Activated B cell treated with CpG ODN at 0.5 μM for 24 hours (primary cell): ENCODE measurements around the gene UBA7. TPM values are rescaled to one million over a fixed set of nuclear protein-coding genes. Genes with fewer than 3 reads are reported as not detected.

Experiments used
- ATAC-seq: fragments of 200-7000 bp; cut with Tn5 transposase; one replicate; pipeline ENCODE4 v1.10.0; 2021; ENCODE audit warnings: low read depth, mild to moderate bottlenecking, moderate library complexity
- CTCF ChIA-PET: fragments of 350-600 bp; sonication (Branson Sonifier 250); formaldehyde crosslinking; loops from one replicate; lab custom pipeline; 2021; ENCODE audit warnings: antibody characterized with exemption; lab: Charles Lee
- POLR2A ChIA-PET: fragments of 350-600 bp; sonication (Branson Sonifier 250); formaldehyde crosslinking; loops from one replicate; lab custom pipeline; 2021; ENCODE audit warnings: antibody characterized with exemption; lab: Charles Lee
- DNase-seq: peaks from one replicate; pipeline ENCODE4 v3.0.0; 2022
- H3K27ac Mint-ChIP-seq: one replicate; pipeline ENCODE4 v1.8.0; 2020; ENCODE audit warnings: mixed read lengths
- H3K27me3 Mint-ChIP-seq: one replicate; pipeline ENCODE4 v1.8.0; 2021; ENCODE audit warnings: mixed read lengths
- H3K36me3 Mint-ChIP-seq: one replicate; pipeline ENCODE4 v1.8.0; 2021; ENCODE audit warnings: low read depth, mixed read lengths
- H3K4me1 Mint-ChIP-seq: one replicate; pipeline ENCODE4 v1.8.0; 2021; ENCODE audit warnings: mixed read lengths
- H3K4me3 Mint-ChIP-seq: one replicate; pipeline ENCODE4 v1.8.0; 2020; ENCODE audit warnings: mild to moderate bottlenecking, mixed read lengths
- H3K9me3 Mint-ChIP-seq: one replicate; pipeline ENCODE4 v1.8.0; 2020; ENCODE audit warnings: mixed read lengths
- intact Hi-C: fragments of 100-400 bp; cut with micrococcal nuclease; formaldehyde crosslinking; loops from one replicate; pipeline ENCODE4 v1.15.1; 2024
- total RNA-seq: library from RNA; stranded (reverse); gene quantifications from 2 replicates; pipeline ENCODE4 v1.2.3, GENCODE V29; 2022
- TF ChIP-seq, protein P1 (sequence below): fragments of 200-600 bp; IDR thresholded peaks from one replicate; pipeline ENCODE4 v1.8.0; 2022; ENCODE audit warnings: antibody characterized with exemption, mild to moderate bottlenecking

UBA7 gene
- total RNA-seq, 1 donor from 2014 or later: 237 TPM

DNA sequence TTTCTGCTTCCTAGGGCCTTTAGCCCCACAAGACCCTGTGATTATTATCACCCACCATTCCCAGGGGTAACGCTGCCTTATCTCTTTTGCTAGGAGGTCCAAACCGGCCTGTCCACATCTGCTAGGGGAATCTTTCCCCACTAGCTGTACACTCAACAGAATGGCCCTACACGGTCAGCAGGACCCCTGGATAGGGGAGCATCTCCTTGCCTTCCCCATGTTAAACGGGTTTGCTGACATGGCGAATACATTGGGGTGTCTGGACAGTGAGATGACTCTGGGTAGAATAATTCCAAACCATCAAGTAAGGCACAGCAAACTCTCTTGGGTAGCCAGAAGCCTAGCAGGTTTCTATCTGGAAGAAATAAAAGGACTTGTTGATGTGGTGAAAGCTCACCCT is 41.9 kb upstream of the UBA7 start:
- intact Hi-C loops: loop anchor here (1.0 to 2.0 kb wide), 6 partner anchors 47 to 299 kb away; partner anchors contain the start of genes INKA1, IP6K1, MON1A and MST1R
- peak overlapping the region; percentile 86 for H3K4me3 Mint-ChIP-seq
- peaks cover 15% of the 10 kb centered on the region for H3K4me1 Mint-ChIP-seq
- peaks cover 3% of the 10 kb centered on the region for H3K36me3 Mint-ChIP-seq
- ATAC-seq (no peak), DNase-seq (no peak)
- H3K27ac Mint-ChIP-seq: no peak overlapping the region
- TF ChIP-seq, protein P1, sequence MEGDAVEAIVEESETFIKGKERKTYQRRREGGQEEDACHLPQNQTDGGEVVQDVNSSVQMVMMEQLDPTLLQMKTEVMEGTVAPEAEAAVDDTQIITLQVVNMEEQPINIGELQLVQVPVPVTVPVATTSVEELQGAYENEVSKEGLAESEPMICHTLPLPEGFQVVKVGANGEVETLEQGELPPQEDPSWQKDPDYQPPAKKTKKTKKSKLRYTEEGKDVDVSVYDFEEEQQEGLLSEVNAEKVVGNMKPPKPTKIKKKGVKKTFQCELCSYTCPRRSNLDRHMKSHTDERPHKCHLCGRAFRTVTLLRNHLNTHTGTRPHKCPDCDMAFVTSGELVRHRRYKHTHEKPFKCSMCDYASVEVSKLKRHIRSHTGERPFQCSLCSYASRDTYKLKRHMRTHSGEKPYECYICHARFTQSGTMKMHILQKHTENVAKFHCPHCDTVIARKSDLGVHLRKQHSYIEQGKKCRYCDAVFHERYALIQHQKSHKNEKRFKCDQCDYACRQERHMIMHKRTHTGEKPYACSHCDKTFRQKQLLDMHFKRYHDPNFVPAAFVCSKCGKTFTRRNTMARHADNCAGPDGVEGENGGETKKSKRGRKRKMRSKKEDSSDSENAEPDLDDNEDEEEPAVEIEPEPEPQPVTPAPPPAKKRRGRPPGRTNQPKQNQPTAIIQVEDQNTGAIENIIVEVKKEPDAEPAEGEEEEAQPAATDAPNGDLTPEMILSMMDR: no peak
- CTCF ChIA-PET: no interaction called here
- POLR2A ChIA-PET: interaction anchor here (0.6 to 1.2 kb wide), 3 partner anchors 50 to 132 kb away, joined by 3 read pairs; partner anchors contain the start of genes GMPPB and IP6K1
- H3K27me3 Mint-ChIP-seq: peaks cover 3% of the 10 kb centered on the region
- H3K9me3 Mint-ChIP-seq: no peaks in the 10 kb centered on the region

DNA sequence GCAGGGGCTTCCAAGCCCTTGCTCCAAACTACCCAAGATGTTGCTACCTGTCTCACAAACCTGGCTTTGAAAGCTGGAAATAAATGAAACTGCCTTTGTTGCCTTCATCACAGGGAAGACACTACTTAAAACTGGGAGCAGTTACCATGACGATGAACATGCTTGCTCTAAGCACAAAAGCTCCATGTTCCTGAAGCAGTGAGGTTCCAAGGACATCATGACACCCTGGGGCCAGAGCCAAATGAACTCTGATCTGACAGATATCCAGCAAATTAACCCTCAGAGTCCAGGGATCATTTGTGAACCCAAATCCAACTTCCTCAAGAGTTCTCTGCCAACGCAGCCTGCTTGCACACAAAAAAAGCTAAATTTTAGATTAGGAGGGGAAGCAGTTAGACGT is 31.9 kb upstream of the UBA7 start:
- CTCF ChIA-PET: no interaction called here
- POLR2A ChIA-PET: no interaction called here
- DNase-seq (no peak), ATAC-seq (no peak)
- no peak overlapping the region for H3K27ac Mint-ChIP-seq
- intact Hi-C loops: no loop called here
- TF ChIP-seq, protein P1: no peak
- H3K27me3 Mint-ChIP-seq: no peaks in the 10 kb centered on the region
- no peaks in the 10 kb centered on the region for H3K4me1 Mint-ChIP-seq
- peaks cover 7% of the 10 kb centered on the region for H3K36me3 Mint-ChIP-seq
- H3K4me3 Mint-ChIP-seq: no peak overlapping the region
- H3K9me3 Mint-ChIP-seq: no peaks in the 10 kb centered on the region

DNA sequence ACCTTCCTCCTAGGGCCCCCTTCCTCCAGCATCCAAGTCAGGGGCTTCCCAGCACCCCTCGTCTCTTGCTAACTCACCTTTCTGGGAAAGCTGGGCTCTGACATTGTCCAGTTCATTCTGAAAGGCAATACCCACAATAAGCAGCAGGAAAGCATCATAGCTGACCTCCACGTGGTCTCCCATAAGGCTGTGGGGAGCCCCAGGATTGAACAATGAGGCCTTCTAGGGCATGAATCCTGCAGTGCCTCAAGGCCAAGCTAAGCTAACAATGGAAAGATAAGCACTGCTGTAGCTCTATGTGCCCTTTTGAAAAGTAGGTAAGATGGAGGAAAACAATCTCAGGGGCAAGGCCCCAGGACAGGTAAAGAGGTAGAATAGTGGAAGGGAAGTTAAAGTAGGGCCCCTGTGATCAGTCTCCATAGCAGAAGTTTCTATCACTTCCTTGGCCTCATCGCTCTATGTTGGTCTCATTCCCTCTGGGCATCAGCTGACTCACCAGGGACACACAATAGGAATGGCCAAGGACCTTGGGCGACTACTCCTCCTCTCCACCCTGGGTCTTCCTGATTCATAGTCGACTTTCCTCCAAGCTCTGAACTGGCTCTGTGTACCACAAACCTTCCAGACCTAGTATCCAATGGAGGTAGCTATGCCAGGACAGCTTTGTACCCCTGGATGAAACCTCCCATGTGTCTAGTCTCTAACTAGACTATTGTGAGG is 30.9 kb upstream of the UBA7 start:
- no peak overlapping the region for H3K4me3 Mint-ChIP-seq
- ATAC-seq (no peak), DNase-seq (no peak)
- POLR2A ChIA-PET: interaction anchor here (1.2 kb wide), 1 partner anchor 42 kb away, joined by 3 read pairs; the partner anchor contains the start of gene INKA1
- H3K9me3 Mint-ChIP-seq: no peaks in the 10 kb centered on the region
- peaks cover 7% of the 10 kb centered on the region for H3K36me3 Mint-ChIP-seq
- CTCF ChIA-PET: interaction anchor here (0.9 kb wide), 1 partner anchor 31 kb away, joined by 3 read pairs; the partner anchor contains the start of gene UBA7
- TF ChIP-seq, protein P1: no peak
- intact Hi-C loops: no loop called here
- no peaks in the 10 kb centered on the region for H3K4me1 Mint-ChIP-seq
- no peak overlapping the region for H3K27ac Mint-ChIP-seq
- H3K27me3 Mint-ChIP-seq: no peaks in the 10 kb centered on the region

DNA sequence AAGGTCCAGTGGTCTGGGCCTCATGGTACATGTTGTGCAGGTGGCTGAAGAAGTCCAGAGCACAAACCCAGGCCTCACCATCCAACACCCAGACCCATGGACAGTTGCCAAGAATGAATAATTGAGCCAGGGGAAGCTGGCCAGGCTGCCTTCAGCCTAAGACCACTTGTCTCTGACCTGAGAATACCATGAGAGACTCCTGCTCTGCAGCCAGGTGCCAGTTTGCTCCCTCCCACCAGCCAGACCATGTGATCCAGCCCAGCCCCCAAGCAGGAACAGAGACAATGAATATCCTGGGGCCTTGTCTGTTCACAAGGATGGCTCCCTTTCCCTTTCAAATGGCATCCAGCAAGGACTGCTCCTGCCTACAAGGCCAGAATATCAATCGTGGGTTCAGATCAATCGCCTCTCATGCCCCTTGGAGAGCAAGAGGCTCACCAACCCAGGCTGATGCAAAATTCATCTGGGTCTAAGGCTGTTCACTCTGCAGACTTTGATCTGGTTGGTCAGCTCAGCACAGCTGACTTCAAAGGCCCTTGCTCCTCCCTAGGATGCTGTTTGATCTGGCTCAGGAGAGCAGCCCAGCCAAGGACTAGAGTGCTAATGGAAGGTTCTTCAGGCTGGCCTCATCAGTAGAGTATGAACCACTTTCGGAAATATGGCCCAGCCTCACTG is 29.2 kb upstream of the UBA7 start:
- ChIA-PET POLR2A (interaction anchor here (5.9 kb wide), 1 partner anchor 38 kb away, joined by 106 read pairs; the partner anchor contains the start of gene INKA1), CTCF (interaction anchor here (7.6 kb wide), 1 partner anchor 39 kb away, joined by 238 read pairs; the partner anchor contains the start of genes CDHR4 and INKA1)
- Mint-ChIP-seq H3K27ac (no peak overlapping the region), H3K4me3 (no peak overlapping the region), H3K4me1 (peaks cover 5% of the 10 kb centered on the region), H3K9me3 (no peaks in the 10 kb centered on the region), H3K36me3 (peaks cover 7% of the 10 kb centered on the region), H3K27me3 (no peaks in the 10 kb centered on the region)
- no peak for ATAC-seq
- intact Hi-C loops: no loop called here
- TF ChIP-seq, protein P1: no peak
- DNase-seq: no peak

DNA sequence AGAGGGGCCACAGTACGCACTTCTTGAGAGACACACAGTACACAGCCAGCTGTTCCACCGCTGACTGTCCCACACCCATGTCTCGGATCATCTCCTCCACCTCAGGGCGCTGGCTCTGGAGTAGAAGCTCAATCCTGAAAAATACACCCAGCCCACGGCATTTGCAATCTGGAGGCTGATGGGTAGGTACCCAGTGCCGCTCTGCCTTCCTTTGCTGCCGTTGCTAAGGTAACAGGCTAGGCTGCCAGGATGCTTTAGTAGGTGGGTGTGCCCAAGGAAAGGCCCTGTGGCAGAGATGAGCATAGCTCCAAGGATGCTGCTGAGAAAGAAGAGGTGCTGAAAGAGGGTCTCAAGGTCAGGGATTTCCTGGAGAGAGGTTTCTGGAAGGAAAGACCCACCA is 28.1 kb upstream of the UBA7 start:
- no peak for DNase-seq

More for the DNA sequence above, 28.1 kb upstream of the UBA7 start:
- Mint-ChIP-seq H3K4me3 (no peak overlapping the region), H3K27me3 (no peaks in the 10 kb centered on the region), H3K36me3 (peaks cover 4% of the 10 kb centered on the region), H3K27ac (no peak overlapping the region), H3K4me1 (peaks cover 5% of the 10 kb centered on the region), H3K9me3 (no peaks in the 10 kb centered on the region)
- TF ChIP-seq, protein P1: no peak
- ChIA-PET CTCF (interaction anchor here (1.0 to 7.6 kb wide), 4 partner anchors 9 to 64 kb away, joined by 3 to 238 read pairs (median 4); partner anchors contain the start of genes CDHR4, INKA1 and UBA7), POLR2A (interaction anchor here (5.9 kb wide), 1 partner anchor 37 kb away, joined by 106 read pairs; the partner anchor contains the start of gene INKA1)
- no peak for ATAC-seq
- intact Hi-C loops: no loop called here
